HCT116 (cell line): ENCODE measurements around the gene AKT3. TPM values are rescaled to one million over a fixed set of nuclear protein-coding genes. Genes with fewer than 3 reads are reported as not detected.

Experiments
- ATAC-seq: fragments of 200-7000 bp; cut with Tn5 transposase; 2 replicates; pipeline ENCODE4 v1.9.1; 2020; ENCODE audit warnings: mild to moderate bottlenecking, moderate library complexity
- BruUV-seq: library from RNA; stranded (reverse); fragments of 400-500 nt; replicated peaks from 2 replicates; lab custom pipeline; 2021; lab: Mats Ljungman, UMichigan
- CTCF ChIA-PET: fragments of 300-600 bp; sonication (Branson Sonifier 250); formaldehyde crosslinking; loops from one replicate; lab custom pipeline; 2021; ENCODE audit warnings: antibody characterized with exemption; lab: Charles Lee
- POLR2A ChIA-PET: fragments of 300-600, 350-600 bp; sonication (Branson Sonifier 250); formaldehyde crosslinking; loops from one replicate; lab custom pipeline; 2021; ENCODE audit warnings: antibody characterized with exemption; lab: Charles Lee
- RAD21 ChIA-PET, 2 experiments: fragments of 300-600 bp; sonication (Branson Sonifier 250); formaldehyde crosslinking; loops; one replicate each; lab custom pipeline; 2023; ENCODE audit warnings: low total read pairs in 2 of 2; ENCODE audit not compliant: uncharacterized antibody in 2 of 2, unreplicated experiment in 2 of 2, low non-redundant PET in 1 of 2; lab: Charles Lee
- DNase-seq: peaks from one replicate; pipeline ENCODE4 v3.0.0-alpha.2; 2010; ENCODE audit warnings: low read depth, low spot score
- H2AFZ ChIP-seq: fragments of 200-600 bp; shearing (Covaris generic), sonication (generic); 2 replicates; pipeline ENCODE4 v1.6.1; 2017; ENCODE audit warnings: low read depth, mixed run types, mixed read lengths, antibody characterized with exemption, low read length; ENCODE audit not compliant: poor library complexity, severe bottlenecking
- H3K27ac ChIP-seq: 2 replicates; pipeline ENCODE4 v1.5.1; 2012; ENCODE audit warnings: low read depth, low read length
- H3K27me3 ChIP-seq: fragments of 200-600 bp; sonication (generic); 2 replicates; pipeline ENCODE4 v1.6.1; 2016; ENCODE audit warnings: mixed run types, low read length, mixed read lengths; ENCODE audit not compliant: insufficient read depth
- H3K36me3 ChIP-seq, 2 experiments: fragments of 200-500 bp in 1 of 2; fragments of 200-600 bp in 1 of 2; sonication (Bioruptor generic) in 1 of 2; sonication (generic) in 1 of 2; 2 replicates each; pipeline versions ENCODE4 v1.5.1 to v1.6.1; 2014 to 2016; ENCODE audit warnings: low read length in 2 of 2, inconsistent platforms in 1 of 2, mixed read lengths in 1 of 2, mixed run types in 1 of 2; ENCODE audit not compliant: insufficient read depth in 2 of 2, control insufficient read depth in 1 of 2
- H3K4me1 ChIP-seq, 2 experiments: fragments of 200-600 bp in 1 of 2; sonication (generic) in 1 of 2; 2 replicates each; pipeline versions ENCODE4 v1.5.1 to v1.6.1; 2012 to 2017; ENCODE audit warnings: low read length in 2 of 2, inconsistent platforms in 1 of 2, mild to moderate bottlenecking in 1 of 2, mixed read lengths in 1 of 2, mixed run types in 1 of 2, moderate library complexity in 1 of 2; ENCODE audit not compliant: insufficient read depth in 2 of 2, control insufficient read depth in 1 of 2
- H3K4me2 ChIP-seq: fragments of 200-600 bp; sonication (generic); 2 replicates; pipeline ENCODE4 v1.6.1; 2017; ENCODE audit warnings: mixed run types, low read length, mixed read lengths
- H3K4me3 ChIP-seq, 2 experiments: fragments of 200-600 bp in 1 of 2; sonication (generic) in 1 of 2; replicated peaks in 1 of 2; 2 replicates each; pipeline ENCODE4 v1.5.1; 2011 to 2016; ENCODE audit warnings: low read length in 2 of 2, control low read depth in 1 of 2, low read depth in 1 of 2, mild to moderate bottlenecking in 1 of 2, mixed read lengths in 1 of 2, mixed run types in 1 of 2
- H3K79me2 ChIP-seq: fragments of 200-600 bp; sonication (generic); 2 replicates; pipeline ENCODE4 v1.6.1; 2017; ENCODE audit warnings: mild to moderate bottlenecking, mixed run types, low read length, moderate library complexity, mixed read lengths; ENCODE audit not compliant: insufficient read depth
- H3K9ac ChIP-seq: fragments of 200-600 bp; sonication (generic); 2 replicates; pipeline ENCODE4 v1.6.1; 2016; ENCODE audit warnings: low read length, mixed read lengths
- H3K9me2 ChIP-seq: fragments of 200-600 bp; sonication (generic), shearing (Covaris generic); 2 replicates; pipeline ENCODE4 v1.6.1; 2017; ENCODE audit warnings: mixed run types, mild to moderate bottlenecking, moderate library complexity; ENCODE audit not compliant: insufficient read depth
- H3K9me3 ChIP-seq, 2 experiments: fragments of 200-500 bp in 1 of 2; fragments of 200-600 bp in 1 of 2; sonication (Bioruptor generic) in 1 of 2; sonication (generic) in 1 of 2; 2 replicates each; pipeline ENCODE4 v1.6.1; 2014 to 2017; ENCODE audit warnings: low read length in 2 of 2, mixed read lengths in 2 of 2, inconsistent platforms in 1 of 2, low read depth in 1 of 2, mild to moderate bottlenecking in 1 of 2, mixed run types in 1 of 2, moderate library complexity in 1 of 2; ENCODE audit not compliant: control insufficient read depth in 1 of 2, insufficient read depth in 1 of 2
- H4K20me1 ChIP-seq: fragments of 200-600 bp; sonication (generic), shearing (Covaris generic); 2 replicates; pipeline ENCODE4 v1.6.1; 2017; ENCODE audit warnings: mixed run types, mild to moderate bottlenecking, moderate library complexity; ENCODE audit not compliant: insufficient read depth
- CBX3 ChIP-seq: IDR thresholded peaks from 2 replicates; pipeline ENCODE4 v1.6.1; 2012; ENCODE audit warnings: low read depth
- CEBPB ChIP-seq: IDR thresholded peaks from 2 replicates; pipeline ENCODE4 v1.6.1; 2012; ENCODE audit warnings: low read depth
- EGR1 ChIP-seq: IDR thresholded peaks from 2 replicates; pipeline ENCODE4 v1.6.1; 2012; ENCODE audit warnings: low read depth
- ELF1 ChIP-seq: IDR thresholded peaks from 2 replicates; pipeline ENCODE4 v1.6.1; 2012; ENCODE audit warnings: low read depth, borderline replicate concordance
- EZH2 ChIP-seq: fragments of 200-600 bp; sonication (generic); IDR thresholded peaks from 2 replicates; pipeline ENCODE4 v1.6.1; 2017; ENCODE audit warnings: antibody characterized with exemption, mixed run types
- FOSL1 ChIP-seq: IDR thresholded peaks from 2 replicates; pipeline ENCODE4 v1.6.1; 2012; ENCODE audit warnings: low read depth
- JUND ChIP-seq: IDR thresholded peaks from 2 replicates; pipeline ENCODE4 v1.6.1; 2012
- POLR2A ChIP-seq: IDR thresholded peaks from 2 replicates; pipeline ENCODE4 v1.7.0; 2011; ENCODE audit warnings: borderline replicate concordance; ENCODE audit not compliant: insufficient read depth, insufficient read length; ENCODE audit errors: extremely low read depth
- POLR2AphosphoS5 ChIP-seq: IDR thresholded peaks from 2 replicates; pipeline ENCODE4 v1.6.1; 2011; ENCODE audit warnings: mild to moderate bottlenecking, low read depth, low read length, moderate library complexity
- SP1 ChIP-seq: IDR thresholded peaks from 2 replicates; pipeline ENCODE4 v1.6.1; 2012; ENCODE audit warnings: low read depth
- TCF7L2 ChIP-seq: IDR thresholded peaks from 2 replicates; pipeline ENCODE4 v1.7.0; 2011; ENCODE audit warnings: borderline replicate concordance, inconsistent platforms; ENCODE audit not compliant: insufficient read depth, insufficient read length; ENCODE audit errors: extremely low read depth
- YY1 ChIP-seq: IDR thresholded peaks from 2 replicates; pipeline ENCODE4 v1.6.1; 2011; ENCODE audit warnings: low read length, low read depth, moderate library complexity, mild to moderate bottlenecking; ENCODE audit not compliant: insufficient replicate concordance; ENCODE audit errors: extremely low read depth
- ZFX ChIP-seq: fragments of 450-650 bp; IDR thresholded peaks from 2 replicates; pipeline ENCODE4 v1.6.1; 2017
- ZNF274 ChIP-seq: fragments of 200-500 bp; sonication (Bioruptor generic); IDR thresholded peaks from 2 replicates; pipeline ENCODE4 v1.6.1; 2014; ENCODE audit warnings: mild to moderate bottlenecking, low read depth, low read length, inconsistent platforms
- intact Hi-C: fragments of 100-400 bp; cut with micrococcal nuclease; formaldehyde crosslinking; loops from 2 replicates; pipeline ENCODE4 v1.10.0; 2022
- total RNA-seq: library from RNA; stranded (reverse); gene quantifications from one replicate; pipeline ENCODE4 v1.2.1, GENCODE V29; 2021; ENCODE audit not compliant: unreplicated experiment
- TF ChIP-seq, protein P1 (sequence below), 3 experiments: fragments of 200-600 bp in 1 of 3; sonication (generic) in 1 of 3; IDR thresholded peaks in 2 of 3; conservative IDR thresholded peaks in 1 of 3; 2 replicates each; pipeline ENCODE4 v1.5.1; 2012 to 2017; ENCODE audit warnings: low read depth in 2 of 3, low read length in 2 of 3, antibody characterized with exemption in 1 of 3, borderline replicate concordance in 1 of 3, control low read depth in 1 of 3, mild to moderate bottlenecking in 1 of 3, mixed read lengths in 1 of 3, mixed run types in 1 of 3, moderate library complexity in 1 of 3; ENCODE audit not compliant: insufficient read depth in 1 of 3

Gene AKT3
- total RNA-seq, 1 experiment from 2014 or later: 0.49 TPM

DNA sequence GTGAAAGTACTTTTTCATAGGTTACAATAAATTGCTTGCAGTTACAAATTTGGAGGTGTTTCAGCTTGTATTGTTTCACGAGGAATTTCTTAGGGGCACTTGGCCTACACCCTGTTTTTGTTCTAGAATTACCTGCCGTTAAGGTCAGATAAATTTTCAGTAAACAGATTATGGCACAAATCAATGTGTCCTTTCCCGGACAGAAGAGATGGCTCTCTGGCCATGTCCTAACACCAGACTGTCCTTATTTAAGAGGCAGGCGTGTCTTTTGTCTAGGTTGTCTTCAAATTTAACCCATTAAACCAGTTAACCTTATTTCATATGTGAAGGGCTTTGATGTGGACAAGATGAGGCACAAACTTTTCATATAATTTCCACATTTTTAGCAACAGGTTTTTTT is 350.8 kb downstream of the AKT3 start:
- ATAC-seq: no peak
- Histone ChIP-seq H3K9ac (no peak overlapping the region), H3K27me3 (no peaks in the 10 kb centered on the region), H4K20me1 (no peaks in the 10 kb centered on the region), H3K27ac (no peak overlapping the region), H3K9me3 (no peaks in the 10 kb centered on the region), H3K4me1 (no peaks in the 10 kb centered on the region), H2AFZ (no peak overlapping the region), H3K4me2 (no peak overlapping the region), H3K36me3 (no peaks in the 10 kb centered on the region; a peak in 1 of 4 replicates), H3K9me2 (no peaks in the 10 kb centered on the region), H3K4me3 (no peak overlapping the region), H3K79me2 (no peaks in the 10 kb centered on the region)
- DNase-seq: no peak
- intact Hi-C loops: no loop called here
- ChIA-PET RAD21 (no interaction called here), POLR2A (no interaction called here), CTCF (no interaction called here)
- TF ChIP-seq ZNF274 (no peak), FOSL1 (no peak), JUND (no peak), SP1 (no peak), EGR1 (no peak), CBX3 (no peak), ZFX (no peak), CEBPB (no peak), YY1 (no peak), POLR2AphosphoS5 (no peak), ELF1 (no peak), POLR2A (no peak), EZH2 (no peak), TCF7L2 (no peak)
- TF ChIP-seq, protein P1, sequence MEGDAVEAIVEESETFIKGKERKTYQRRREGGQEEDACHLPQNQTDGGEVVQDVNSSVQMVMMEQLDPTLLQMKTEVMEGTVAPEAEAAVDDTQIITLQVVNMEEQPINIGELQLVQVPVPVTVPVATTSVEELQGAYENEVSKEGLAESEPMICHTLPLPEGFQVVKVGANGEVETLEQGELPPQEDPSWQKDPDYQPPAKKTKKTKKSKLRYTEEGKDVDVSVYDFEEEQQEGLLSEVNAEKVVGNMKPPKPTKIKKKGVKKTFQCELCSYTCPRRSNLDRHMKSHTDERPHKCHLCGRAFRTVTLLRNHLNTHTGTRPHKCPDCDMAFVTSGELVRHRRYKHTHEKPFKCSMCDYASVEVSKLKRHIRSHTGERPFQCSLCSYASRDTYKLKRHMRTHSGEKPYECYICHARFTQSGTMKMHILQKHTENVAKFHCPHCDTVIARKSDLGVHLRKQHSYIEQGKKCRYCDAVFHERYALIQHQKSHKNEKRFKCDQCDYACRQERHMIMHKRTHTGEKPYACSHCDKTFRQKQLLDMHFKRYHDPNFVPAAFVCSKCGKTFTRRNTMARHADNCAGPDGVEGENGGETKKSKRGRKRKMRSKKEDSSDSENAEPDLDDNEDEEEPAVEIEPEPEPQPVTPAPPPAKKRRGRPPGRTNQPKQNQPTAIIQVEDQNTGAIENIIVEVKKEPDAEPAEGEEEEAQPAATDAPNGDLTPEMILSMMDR (IDR thresholded peaks at IDR 0.05 in 2 of 3, conservative IDR thresholded peaks at IDR 0.05 in 1 of 3; ENCODE audit: borderline replicate concordance in 1 of 3, insufficient read depth in 1 of 3, low read depth in 2 of 3, low read length in 2 of 3): no peak
- no TSS peak for BruUV-seq
